Ovary (tissue), 3 donors: ENCODE measurements around the gene VKORC1L1.

Source experiments
- EP300 ChIP-seq: sonication (generic); formaldehyde crosslinking; IDR thresholded peaks from one replicate; pipeline ENCODE4 v1.6.1; 2017; ENCODE audit warnings: antibody characterized with exemption
- POLR2A ChIP-seq: fragments of 450-650 bp; IDR thresholded peaks from one replicate; pipeline ENCODE4 v1.6.1; 2017; ENCODE audit warnings: antibody characterized with exemption, mild to moderate bottlenecking, moderate library complexity
- TF ChIP-seq, protein P1 (sequence below), 3 donors: fragments of 450-650 bp in 2 of 3; fragments of 200-600 bp in 1 of 3; IDR thresholded peaks; one replicate each; pipeline versions ENCODE4 v1.5.1 to v1.8.0; 2016 to 2022; ENCODE audit warnings: antibody characterized with exemption in 3 of 3, mild to moderate bottlenecking in 1 of 3
- donor health status: DM: no; HTN: no; CAD: no.

GRCh38 chr7:65927489-65928448 lies 54.9 kb downstream of the VKORC1L1 start:
- TF ChIP-seq POLR2A (no peak), EP300 (no peak)
- TF ChIP-seq, protein P1, sequence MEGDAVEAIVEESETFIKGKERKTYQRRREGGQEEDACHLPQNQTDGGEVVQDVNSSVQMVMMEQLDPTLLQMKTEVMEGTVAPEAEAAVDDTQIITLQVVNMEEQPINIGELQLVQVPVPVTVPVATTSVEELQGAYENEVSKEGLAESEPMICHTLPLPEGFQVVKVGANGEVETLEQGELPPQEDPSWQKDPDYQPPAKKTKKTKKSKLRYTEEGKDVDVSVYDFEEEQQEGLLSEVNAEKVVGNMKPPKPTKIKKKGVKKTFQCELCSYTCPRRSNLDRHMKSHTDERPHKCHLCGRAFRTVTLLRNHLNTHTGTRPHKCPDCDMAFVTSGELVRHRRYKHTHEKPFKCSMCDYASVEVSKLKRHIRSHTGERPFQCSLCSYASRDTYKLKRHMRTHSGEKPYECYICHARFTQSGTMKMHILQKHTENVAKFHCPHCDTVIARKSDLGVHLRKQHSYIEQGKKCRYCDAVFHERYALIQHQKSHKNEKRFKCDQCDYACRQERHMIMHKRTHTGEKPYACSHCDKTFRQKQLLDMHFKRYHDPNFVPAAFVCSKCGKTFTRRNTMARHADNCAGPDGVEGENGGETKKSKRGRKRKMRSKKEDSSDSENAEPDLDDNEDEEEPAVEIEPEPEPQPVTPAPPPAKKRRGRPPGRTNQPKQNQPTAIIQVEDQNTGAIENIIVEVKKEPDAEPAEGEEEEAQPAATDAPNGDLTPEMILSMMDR (IDR thresholded peaks at IDR 0.05), result no peak
